Measurements from ENCODE around the gene SRRD.

Gene SRRD

DNA sequence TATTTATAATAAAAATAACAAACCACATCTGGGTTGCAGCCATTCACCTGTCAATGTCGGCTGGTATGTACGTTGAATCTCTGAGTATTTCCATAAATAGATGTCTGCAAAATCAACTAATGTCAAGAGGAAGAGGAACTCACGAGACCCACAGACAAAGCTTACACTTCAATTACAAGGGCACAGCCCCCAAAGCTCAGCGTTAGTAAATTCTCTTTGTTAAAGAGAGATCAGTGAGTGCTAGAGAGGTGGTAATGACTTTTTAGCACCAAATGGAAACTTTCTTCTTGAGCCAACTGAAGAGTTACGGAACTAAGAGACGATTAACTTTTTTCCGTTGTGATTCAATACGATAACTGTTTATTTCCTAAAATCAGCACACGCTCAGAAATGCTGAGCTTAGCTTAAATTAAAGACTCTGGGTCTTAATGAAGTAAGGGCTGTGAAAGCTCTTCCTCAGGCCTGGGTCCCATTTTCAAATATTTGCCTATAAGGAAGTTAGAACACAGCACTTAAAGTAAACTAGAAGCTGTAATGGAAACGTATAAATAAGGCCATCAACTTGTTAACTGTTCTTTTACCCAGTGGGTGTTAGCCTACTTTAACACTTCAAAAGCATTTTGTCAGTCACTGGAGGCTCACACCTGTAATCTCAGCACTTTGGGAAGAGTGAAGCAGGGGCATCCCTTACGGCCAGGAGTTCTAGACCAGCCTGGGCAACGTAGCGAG, 51.4 kb downstream of the SRRD start:
- Histone ChIP-seq H3K9ac (ENCODE audit: low read length) (peak overlapping the region; percentile 65), H3K4me3 (ENCODE audit: insufficient read depth, low read length, poor library complexity, severe bottlenecking) (peak overlapping the region; percentile 9), H3K27ac (ENCODE audit: low read depth, low read length) (peak overlapping the region; percentile 99), H4K20me1 (ENCODE audit: low read depth, low read length) (no peaks in the 10 kb centered on the region), H3K9me2 (replicated peaks; ENCODE audit: insufficient read depth, low read length) (no peaks in the 10 kb centered on the region), H3K9me3 (ENCODE audit: insufficient read depth, low read length) (no peaks in the 10 kb centered on the region), H3K27me3 (ENCODE audit: low read length) (no peaks in the 10 kb centered on the region), H3F3A (ENCODE audit: insufficient read depth) (peaks cover 27% of the 10 kb centered on the region), H2AFZ (ENCODE audit: low read depth, low read length, severe bottlenecking) (peak overlapping the region; percentile 12), H3K36me3 (ENCODE audit: low read length) (no peaks in the 10 kb centered on the region), H3K4me2 (ENCODE audit: low read depth, low read length, poor library complexity, severe bottlenecking) (peak overlapping the region; percentile 90), H3K79me2 (ENCODE audit: insufficient read depth, low read length) (no peaks in the 10 kb centered on the region)
- TF ChIP-seq EZH2phosphoT487 (conservative IDR thresholded peaks at IDR 0.05; ENCODE audit: low read length), result no peak
- TF ChIP-seq, protein P1, sequence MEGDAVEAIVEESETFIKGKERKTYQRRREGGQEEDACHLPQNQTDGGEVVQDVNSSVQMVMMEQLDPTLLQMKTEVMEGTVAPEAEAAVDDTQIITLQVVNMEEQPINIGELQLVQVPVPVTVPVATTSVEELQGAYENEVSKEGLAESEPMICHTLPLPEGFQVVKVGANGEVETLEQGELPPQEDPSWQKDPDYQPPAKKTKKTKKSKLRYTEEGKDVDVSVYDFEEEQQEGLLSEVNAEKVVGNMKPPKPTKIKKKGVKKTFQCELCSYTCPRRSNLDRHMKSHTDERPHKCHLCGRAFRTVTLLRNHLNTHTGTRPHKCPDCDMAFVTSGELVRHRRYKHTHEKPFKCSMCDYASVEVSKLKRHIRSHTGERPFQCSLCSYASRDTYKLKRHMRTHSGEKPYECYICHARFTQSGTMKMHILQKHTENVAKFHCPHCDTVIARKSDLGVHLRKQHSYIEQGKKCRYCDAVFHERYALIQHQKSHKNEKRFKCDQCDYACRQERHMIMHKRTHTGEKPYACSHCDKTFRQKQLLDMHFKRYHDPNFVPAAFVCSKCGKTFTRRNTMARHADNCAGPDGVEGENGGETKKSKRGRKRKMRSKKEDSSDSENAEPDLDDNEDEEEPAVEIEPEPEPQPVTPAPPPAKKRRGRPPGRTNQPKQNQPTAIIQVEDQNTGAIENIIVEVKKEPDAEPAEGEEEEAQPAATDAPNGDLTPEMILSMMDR (IDR thresholded peaks at IDR 0.05; ENCODE audit: insufficient read depth, low read length, poor library complexity, severe bottlenecking), result no peak

DNA sequence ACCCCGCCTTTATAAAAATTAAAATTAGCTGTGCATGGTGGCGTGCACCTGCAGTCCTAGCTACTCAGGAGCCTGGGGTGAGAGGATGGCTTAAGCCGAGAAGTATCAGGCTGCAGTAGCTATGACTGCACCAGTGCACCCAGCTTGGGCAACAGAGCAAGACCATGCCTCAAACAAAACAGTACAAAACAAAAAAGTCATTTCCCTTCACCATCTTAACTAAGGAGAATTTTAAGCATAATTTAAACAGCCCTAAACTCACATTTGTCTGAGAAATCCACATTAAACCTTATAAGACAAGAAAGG, 51.9 kb downstream of the SRRD start:
- no peak overlapping the region for H2AFZ ChIP-seq (ENCODE audit: low read depth, low read length, severe bottlenecking)
- peaks cover 27% of the 10 kb centered on the region for H3F3A ChIP-seq (ENCODE audit: insufficient read depth)
- H3K27me3 ChIP-seq (ENCODE audit: low read length), result no peaks in the 10 kb centered on the region
- peak overlapping the region; percentile 9 for H3K4me3 ChIP-seq (ENCODE audit: insufficient read depth, low read length, poor library complexity, severe bottlenecking)
- no peaks in the 10 kb centered on the region for H3K9me3 ChIP-seq (ENCODE audit: insufficient read depth, low read length)
- H3K4me2 ChIP-seq (ENCODE audit: low read depth, low read length, poor library complexity, severe bottlenecking), result peak overlapping the region; percentile 90
- H3K9me2 ChIP-seq (replicated peaks; ENCODE audit: insufficient read depth, low read length), result no peaks in the 10 kb centered on the region
- no peaks in the 10 kb centered on the region for H3K36me3 ChIP-seq (ENCODE audit: low read length)
- peak overlapping the region; percentile 65 for H3K9ac ChIP-seq (ENCODE audit: low read length)
- no peaks in the 10 kb centered on the region for H4K20me1 ChIP-seq (ENCODE audit: low read depth, low read length)
- TF ChIP-seq, protein P1 (IDR thresholded peaks at IDR 0.05; ENCODE audit: insufficient read depth, low read length, poor library complexity, severe bottlenecking), result no peak
- TF ChIP-seq EZH2phosphoT487 (conservative IDR thresholded peaks at IDR 0.05; ENCODE audit: low read length), result no peak
- H3K79me2 ChIP-seq (ENCODE audit: insufficient read depth, low read length), result no peaks in the 10 kb centered on the region
- peak overlapping the region; percentile 99 for H3K27ac ChIP-seq (ENCODE audit: low read depth, low read length)

DNA sequence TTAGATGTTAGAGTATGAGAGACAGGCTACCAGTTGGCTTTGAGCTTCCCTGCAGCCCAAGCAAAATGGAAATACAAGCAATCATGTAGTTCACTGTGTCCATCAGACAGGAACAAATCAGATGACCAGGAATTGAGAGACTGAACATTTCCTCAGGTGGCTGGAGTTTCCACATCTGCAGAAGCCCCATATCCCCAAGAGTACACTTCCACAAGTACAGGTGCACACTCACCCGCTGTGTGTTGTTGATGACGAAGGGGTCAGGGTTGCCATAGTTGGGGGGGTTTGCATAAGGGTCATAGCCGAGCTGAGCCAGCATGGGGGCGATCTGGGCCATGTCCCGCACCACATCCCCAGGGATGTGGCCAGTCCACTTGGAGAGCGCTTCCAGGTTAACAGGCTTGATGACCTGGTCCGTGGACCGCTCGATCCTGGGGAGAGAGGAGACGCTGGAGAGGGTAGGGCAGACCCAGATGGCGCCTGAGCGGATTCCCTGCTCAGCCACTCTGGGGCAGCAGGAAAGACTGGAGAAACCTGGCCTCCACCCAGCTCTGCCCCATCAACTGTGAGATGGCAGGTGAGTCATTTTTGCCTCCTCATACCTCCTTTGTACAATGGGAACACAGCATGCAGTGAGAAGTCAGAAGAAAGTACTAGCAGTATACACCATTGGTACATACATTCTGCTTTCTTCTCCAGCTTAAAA, 52.5 kb downstream of the SRRD start:
- Histone ChIP-seq H4K20me1 (ENCODE audit: low read depth, low read length) (no peaks in the 10 kb centered on the region), H3K27me3 (ENCODE audit: low read length) (no peaks in the 10 kb centered on the region), H3K79me2 (ENCODE audit: insufficient read depth, low read length) (no peaks in the 10 kb centered on the region), H3K9ac (ENCODE audit: low read length) (peak overlapping the region; percentile 65), H2AFZ (ENCODE audit: low read depth, low read length, severe bottlenecking) (no peak overlapping the region), H3F3A (ENCODE audit: insufficient read depth) (peaks cover 27% of the 10 kb centered on the region), H3K9me2 (replicated peaks; ENCODE audit: insufficient read depth, low read length) (no peaks in the 10 kb centered on the region), H3K9me3 (ENCODE audit: insufficient read depth, low read length) (no peaks in the 10 kb centered on the region), H3K4me2 (ENCODE audit: low read depth, low read length, poor library complexity, severe bottlenecking) (peak overlapping the region; percentile 90), H3K4me3 (ENCODE audit: insufficient read depth, low read length, poor library complexity, severe bottlenecking) (peak overlapping the region; percentile 7), H3K27ac (ENCODE audit: low read depth, low read length) (peak overlapping the region; percentile 99), H3K36me3 (ENCODE audit: low read length) (no peaks in the 10 kb centered on the region)
- TF ChIP-seq, protein P1 (IDR thresholded peaks at IDR 0.05; ENCODE audit: insufficient read depth, low read length, poor library complexity, severe bottlenecking), result no peak
- no peak for TF ChIP-seq EZH2phosphoT487 (conservative IDR thresholded peaks at IDR 0.05; ENCODE audit: low read length)

Data from SU-DHL-6 (cell line).